ENCODE results near the gene CAMKK1. TPM values are rescaled to one million over a fixed set of nuclear protein-coding genes. Genes with fewer than 3 reads are reported as not detected.

The CAMKK1 gene
- total and polyA plus RNA-seq, 2 experiments from 2014 or later: 4.3 to 7.1 TPM

GRCh38 chr17:3887804-3888203 is 5.0 kb downstream of the CAMKK1 start (continued):
- TF ChIP-seq ZNF462 (CRISPR knock-in tag; IDR thresholded peaks at IDR 0.05) (no peak), EZH2phosphoT487 (IDR thresholded peaks at IDR 0.05; ENCODE audit: unreplicated experiment) (no peak), REST (IDR thresholded peaks at IDR 0.05; ENCODE audit: unreplicated experiment) (no peak), EZH2 (IDR thresholded peaks at IDR 0.05; ENCODE audit: low read depth, unreplicated experiment) (no peak), STAT1 (IDR thresholded peaks at IDR 0.05; ENCODE audit: unreplicated experiment) (no peak), CTCF (conservative IDR thresholded peaks at IDR 0.05; ENCODE audit: low read depth in 2 of 2) (no peak), POLR2AphosphoS5 (IDR thresholded peaks at IDR 0.05; ENCODE audit: low read depth) (no peak)

All from GM23338 (cell line).